Activated T-cell treated with anti-CD3 and anti-CD28 coated beads for 24 hours (primary cell): ENCODE measurements around the gene SCGB1A1.

Experiments used
- DNase-seq: peaks from one replicate; pipeline ENCODE4 v3.0.0-alpha.2; 2020; ENCODE audit warnings: low read depth

Gene SCGB1A1

GRCh38 chr11:62421996-62422395, 3.2 kb downstream of the SCGB1A1 start:
- DNase-seq, result no peak

GRCh38 chr11:62423012-62423411, 4.2 kb downstream of the SCGB1A1 start:
- no peak for DNase-seq

- no peak for DNase-seq
These were observed 8.9 kb downstream of the SCGB1A1 start for GRCh38 chr11:62427630-62428233.

GRCh38 chr11:62428871-62429560, 10.2 kb downstream of the SCGB1A1 start:
- DNase-seq, result no peak

GRCh38 chr11:62430425-62430824, 11.6 kb downstream of the SCGB1A1 start:
- no peak for DNase-seq

GRCh38 chr11:62431171-62431901, 12.5 kb downstream of the SCGB1A1 start:
- no peak for DNase-seq

- no peak for DNase-seq
These were observed 13.9 kb downstream of the SCGB1A1 start for GRCh38 chr11:62432695-62433094.

- no peak for DNase-seq
These were observed 14.5 kb downstream of the SCGB1A1 start for GRCh38 chr11:62433141-62433903.

- no peak for DNase-seq
These were observed 15.1 kb downstream of the SCGB1A1 start for GRCh38 chr11:62433904-62434276.

GRCh38 chr11:62435846-62436660, 17.2 kb downstream of the SCGB1A1 start:
- DNase-seq, result no peak

- DNase-seq, result no peak
These were observed 18.8 kb downstream of the SCGB1A1 start for GRCh38 chr11:62437616-62438015.

GRCh38 chr11:62438641-62439040, 19.8 kb downstream of the SCGB1A1 start:
- no peak for DNase-seq

- DNase-seq, result no peak
These were observed 21.2 kb downstream of the SCGB1A1 start for GRCh38 chr11:62439785-62440602.

- DNase-seq, result no peak
These were observed 24.8 kb downstream of the SCGB1A1 start for GRCh38 chr11:62443390-62444235.

- DNase-seq, result no peak
These were observed 25.5 kb downstream of the SCGB1A1 start for GRCh38 chr11:62444236-62444833.

- DNase-seq, result no peak
These were observed 26.0 kb downstream of the SCGB1A1 start for GRCh38 chr11:62444835-62445234.

GRCh38 chr11:62445314-62445740, 26.5 kb downstream of the SCGB1A1 start:
- no peak for DNase-seq

- DNase-seq, result no peak
These were observed 27.3 kb downstream of the SCGB1A1 start for GRCh38 chr11:62446091-62446490.

- DNase-seq, result no peak
These were observed 30.6 kb downstream of the SCGB1A1 start for GRCh38 chr11:62449451-62449851.
